GM18858 (cell line): Measurements from ENCODE around the gene ZIC1.

Experiments used
- ATAC-seq: cut with Tn5 transposase; IDR thresholded peaks from one replicate; pipeline ENCODE4 v1.9.1; 2021; ENCODE audit not compliant: unreplicated experiment

Gene ZIC1

GRCh38 chr3:147394884-147395225, 14.3 kb upstream of the ZIC1 start:
- no peak for ATAC-seq

- no peak for ATAC-seq
Measured at GRCh38 chr3:147395899-147396711, 13.1 kb upstream of the ZIC1 start.

- ATAC-seq = no peak
Measured at GRCh38 chr3:147396712-147397046, 12.5 kb upstream of the ZIC1 start.

- no peak for ATAC-seq
Measured at GRCh38 chr3:147397155-147397874, 11.8 kb upstream of the ZIC1 start.

GRCh38 chr3:147397875-147398812, 11.0 kb upstream of the ZIC1 start:
- ATAC-seq = no peak

- no peak for ATAC-seq
Measured at GRCh38 chr3:147398813-147399534, 10.2 kb upstream of the ZIC1 start.

GRCh38 chr3:147400111-147400510, 9.1 kb upstream of the ZIC1 start:
- ATAC-seq = no peak

- ATAC-seq = no peak
Measured at GRCh38 chr3:147400999-147401398, 8.2 kb upstream of the ZIC1 start.

GRCh38 chr3:147401421-147401820, 7.7 kb upstream of the ZIC1 start:
- ATAC-seq = no peak

GRCh38 chr3:147402159-147402558, 7.0 kb upstream of the ZIC1 start:
- ATAC-seq = no peak

- ATAC-seq = no peak
Measured at GRCh38 chr3:147403511-147403910, 5.7 kb upstream of the ZIC1 start.

- no peak for ATAC-seq
Measured at GRCh38 chr3:147404000-147404799, 5.0 kb upstream of the ZIC1 start.

- ATAC-seq = no peak
Measured at GRCh38 chr3:147404800-147405230, 4.3 kb upstream of the ZIC1 start.

GRCh38 chr3:147405231-147406027, 3.7 kb upstream of the ZIC1 start:
- ATAC-seq = no peak

- ATAC-seq = no peak
Measured at GRCh38 chr3:147406028-147406931, 2.9 kb upstream of the ZIC1 start, which contains the start of gene ZIC4. Gene ZIC4, minus strand, starts transcription at chr3:147406543. Its CDS starts 3,746 bp downstream, at chr3:147402797.

GRCh38 chr3:147407114-147407497, 2.1 kb upstream of the ZIC1 start:
- no peak for ATAC-seq

GRCh38 chr3:147407498-147408187, 1.5 kb upstream of the ZIC1 start:
- ATAC-seq = no peak
